ENCODE measurements around the gene FSTL4.

FSTL4 gene

DNA sequence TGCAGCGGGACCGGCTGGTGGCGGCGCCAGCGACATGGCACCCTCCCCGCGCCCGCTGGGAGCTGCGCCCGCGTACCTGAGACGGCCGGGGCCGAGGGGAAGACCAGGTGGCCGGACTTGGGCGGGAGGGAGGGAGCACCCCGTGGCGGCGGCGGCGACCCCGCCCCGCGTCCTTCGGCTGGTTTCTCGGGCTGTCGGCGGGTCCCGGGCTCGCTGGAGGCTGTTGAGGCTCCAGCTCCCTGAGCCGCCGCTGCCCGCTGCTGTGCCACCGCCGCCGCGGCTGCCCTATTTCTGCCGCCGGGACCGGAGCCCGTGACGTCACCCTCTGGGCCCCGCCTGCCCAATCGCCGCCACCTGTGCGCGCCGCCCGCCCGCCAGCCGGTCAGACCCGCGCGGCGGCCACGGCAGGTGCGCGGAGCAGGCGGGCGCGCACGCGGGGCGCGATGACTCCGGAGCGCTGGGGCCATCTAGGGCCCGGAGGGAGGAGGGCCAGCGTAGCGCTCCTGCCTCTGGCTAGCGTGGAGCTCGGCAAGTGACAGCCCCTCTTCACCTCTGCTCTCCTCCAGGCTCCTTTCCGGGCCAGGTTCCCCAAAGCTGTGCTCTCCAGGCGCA is at the start of gene FSTL4:
Gene FSTL4, minus strand, starts transcription at position 293 of the 612 bp plus-strand sequence.
- no peak for DNase-seq (ENCODE audit: low read depth, low spot score)

DNA sequence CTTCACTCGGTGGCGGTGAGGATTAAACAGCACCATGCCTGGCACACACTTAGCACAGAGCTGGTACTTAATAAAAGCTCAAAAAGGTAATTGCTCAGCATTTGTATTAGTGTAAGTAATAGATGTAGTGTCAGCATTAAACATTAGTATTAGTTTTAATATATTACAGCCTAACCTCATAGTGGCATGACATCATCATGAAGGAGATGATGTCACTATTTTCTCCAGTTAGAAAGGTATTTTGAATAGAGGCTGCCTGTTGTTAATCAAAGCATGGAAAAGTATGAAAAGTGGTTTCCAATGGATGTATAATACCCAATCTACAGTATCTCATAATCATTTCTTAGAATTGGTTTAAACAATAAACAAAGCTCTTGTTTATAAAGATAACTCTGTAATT is 49.0 kb upstream of the FSTL4 start:
- no peak for DNase-seq (ENCODE audit: low read depth, low spot score)

GRCh38 chr5:133658327-133658726 is 46.0 kb upstream of the FSTL4 start:
- no peak for DNase-seq (ENCODE audit: low read depth, low spot score)

DNA sequence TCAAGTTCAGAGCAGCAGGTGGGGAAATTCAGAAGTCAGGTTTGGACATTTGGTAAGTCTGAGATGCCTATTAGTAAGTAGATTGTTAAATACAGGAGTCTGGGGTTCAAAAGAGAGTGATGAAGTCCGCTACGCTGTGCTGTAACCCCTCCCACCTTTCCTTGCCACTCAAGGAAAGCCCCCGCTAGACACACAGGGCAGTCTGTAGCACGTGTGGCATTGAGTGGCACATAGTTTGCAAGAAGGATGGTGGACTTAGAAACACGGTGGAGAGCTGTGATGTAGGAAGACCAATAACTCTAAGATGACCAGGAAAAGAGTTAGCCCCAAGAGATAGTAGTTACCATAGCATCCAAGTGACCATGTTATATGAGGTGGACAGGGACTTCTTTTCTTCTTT is 44.7 kb upstream of the FSTL4 start:
- DNase-seq (ENCODE audit: low read depth, low spot score): no peak

DNA sequence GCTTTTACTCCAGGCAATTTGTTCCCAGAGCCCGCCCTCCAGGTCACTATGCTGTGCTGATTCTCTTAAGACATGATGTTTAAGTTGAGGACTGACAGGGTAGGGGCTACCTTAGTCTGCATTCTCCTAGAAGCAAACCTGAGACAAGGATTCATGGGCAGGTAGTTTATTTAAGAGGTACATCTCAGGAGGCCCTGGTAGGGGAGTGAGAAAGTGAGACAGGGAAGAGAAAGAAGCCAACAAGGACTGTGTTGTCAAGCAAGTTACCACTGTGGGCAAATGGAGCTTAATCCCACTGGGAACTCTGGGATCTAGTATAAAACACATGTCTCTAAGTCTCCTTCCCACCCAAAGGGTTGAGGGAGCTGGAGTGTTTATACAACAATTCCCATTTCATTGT is 43.6 kb upstream of the FSTL4 start:
- no peak for DNase-seq (ENCODE audit: low read depth, low spot score)

GRCh38 chr5:133653760-133654049 is 41.4 kb upstream of the FSTL4 start:
- no peak for DNase-seq (ENCODE audit: low read depth, low spot score)

DNA sequence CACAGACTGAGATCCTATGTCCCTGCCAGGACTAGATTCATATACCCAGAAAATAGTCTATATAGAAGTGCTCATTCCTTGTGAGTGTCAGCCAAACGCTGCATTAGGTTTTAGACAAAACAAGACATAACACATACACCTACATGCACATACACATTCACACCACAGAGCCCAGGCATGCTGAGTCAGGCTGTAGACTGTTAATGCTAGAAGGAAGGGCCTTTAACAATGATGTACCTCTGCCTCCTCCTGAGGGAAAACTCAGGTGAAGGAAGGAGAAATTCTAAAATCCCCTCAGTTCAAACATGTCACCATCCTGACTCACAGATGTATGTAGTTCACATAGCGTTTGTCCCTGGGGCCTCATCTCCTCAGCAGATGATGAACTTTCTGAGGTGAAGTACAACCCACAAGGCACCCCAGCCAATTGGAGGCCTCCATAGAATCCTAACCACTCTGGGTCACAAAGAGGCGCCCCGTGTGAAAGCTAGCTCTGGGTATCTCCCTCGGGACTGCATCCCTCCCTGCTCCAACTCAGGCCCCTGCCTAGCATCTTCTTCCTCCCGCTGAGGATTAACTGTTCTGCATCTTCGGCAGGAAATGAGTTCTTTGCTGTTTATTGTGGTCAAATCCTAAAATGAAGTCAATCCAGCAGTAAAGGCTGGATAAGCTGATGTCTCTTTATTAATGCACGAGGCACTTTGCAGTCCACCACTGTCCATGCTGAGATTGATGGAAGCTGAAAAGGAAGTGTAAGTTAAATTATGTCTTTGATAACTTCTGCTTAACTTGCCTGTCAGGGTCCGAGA is 40.8 kb upstream of the FSTL4 start:
- DNase-seq (ENCODE audit: low read depth, low spot score): no peak

GRCh38 chr5:133644000-133644865 is 31.9 kb upstream of the FSTL4 start:
- no peak for DNase-seq (ENCODE audit: low read depth, low spot score)

GRCh38 chr5:133643365-133643764 is 31.0 kb upstream of the FSTL4 start:
- no peak for DNase-seq (ENCODE audit: low read depth, low spot score)

DNA sequence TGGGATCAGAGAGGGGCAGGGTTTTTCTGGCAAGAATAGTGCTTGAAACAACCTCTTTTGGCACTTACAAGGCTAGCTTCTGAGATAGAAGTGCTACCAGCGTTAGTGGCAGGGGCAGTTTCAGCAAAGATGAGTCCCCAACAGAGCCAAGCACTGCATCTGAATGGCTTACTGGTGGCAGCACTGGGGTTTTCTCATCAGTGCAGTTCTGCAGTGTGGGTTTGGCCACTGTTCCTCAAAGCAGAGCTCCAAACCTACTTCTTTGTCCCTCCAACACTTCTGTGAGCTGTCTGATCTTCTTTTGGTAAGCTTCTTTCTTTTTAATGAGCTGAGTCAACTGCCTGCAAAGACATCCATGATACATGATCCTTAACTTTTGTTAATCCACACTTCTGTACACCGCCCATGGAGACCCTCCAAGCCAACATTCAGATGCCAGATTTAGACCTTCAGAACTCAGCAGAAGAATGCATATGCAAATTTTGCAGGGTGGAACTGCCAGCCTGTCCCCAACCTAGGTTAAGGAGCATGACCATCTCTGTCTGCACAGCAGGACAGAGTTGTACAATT is 29.9 kb upstream of the FSTL4 start:
- no peak for DNase-seq (ENCODE audit: low read depth, low spot score)

DNA sequence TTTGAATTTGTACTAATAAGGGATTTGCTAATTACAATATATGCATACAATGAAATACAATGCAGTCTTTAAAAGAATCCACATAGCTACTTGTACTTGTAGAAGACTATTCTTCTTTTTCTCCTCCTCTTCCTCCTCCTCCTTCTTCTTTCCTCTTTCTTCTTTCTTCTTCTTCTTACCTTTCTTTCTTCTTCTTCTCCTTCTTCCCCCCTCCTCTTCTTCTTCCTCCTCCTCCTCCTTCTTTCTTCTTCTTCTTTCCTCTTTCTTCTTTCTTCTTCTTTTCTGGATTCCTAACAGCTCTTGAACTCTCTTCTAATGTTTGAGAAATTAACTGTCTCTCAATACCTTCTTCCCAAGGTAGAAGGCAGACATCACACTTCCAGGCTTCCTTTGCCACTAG is 29.3 kb upstream of the FSTL4 start:
- no peak for DNase-seq (ENCODE audit: low read depth, low spot score)

DNA sequence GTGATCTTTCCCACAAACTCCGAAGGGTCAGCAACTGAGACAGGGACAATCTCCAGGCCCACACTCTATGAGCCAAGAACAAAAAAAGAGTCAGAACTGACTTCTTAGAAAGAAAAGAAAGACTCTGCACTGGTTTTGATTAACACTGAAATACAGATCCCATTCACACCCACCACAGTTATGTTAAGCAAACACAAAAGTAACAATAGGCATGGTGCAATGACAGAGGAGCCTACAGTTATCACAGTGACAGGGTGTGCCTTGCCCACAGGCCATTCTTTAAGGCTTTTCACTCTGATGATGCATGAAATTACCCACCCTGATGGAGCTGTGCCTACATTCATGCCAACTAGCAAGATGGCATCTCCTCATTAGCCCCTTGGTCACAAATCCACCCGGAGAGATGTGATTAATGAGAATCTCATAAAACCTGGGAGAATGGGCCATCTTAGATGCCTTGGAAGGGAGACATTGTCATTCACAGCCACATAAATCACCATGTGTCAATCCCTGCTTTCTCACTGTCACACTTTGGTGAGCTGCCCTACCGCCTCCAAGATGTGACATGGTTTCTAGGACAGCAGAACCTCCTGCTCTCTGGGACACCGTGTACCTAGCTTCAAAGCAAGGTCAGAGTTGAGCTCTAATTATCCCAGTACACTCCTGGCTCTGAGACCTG is 27.6 kb upstream of the FSTL4 start:
- no peak for DNase-seq (ENCODE audit: low read depth, low spot score)

- no peak for DNase-seq (ENCODE audit: low read depth, low spot score)
Measured at GRCh38 chr5:133638436-133638835, 26.1 kb upstream of the FSTL4 start.

- DNase-seq (ENCODE audit: low read depth, low spot score): no peak
Measured at GRCh38 chr5:133637206-133637605, 24.9 kb upstream of the FSTL4 start.

DNA sequence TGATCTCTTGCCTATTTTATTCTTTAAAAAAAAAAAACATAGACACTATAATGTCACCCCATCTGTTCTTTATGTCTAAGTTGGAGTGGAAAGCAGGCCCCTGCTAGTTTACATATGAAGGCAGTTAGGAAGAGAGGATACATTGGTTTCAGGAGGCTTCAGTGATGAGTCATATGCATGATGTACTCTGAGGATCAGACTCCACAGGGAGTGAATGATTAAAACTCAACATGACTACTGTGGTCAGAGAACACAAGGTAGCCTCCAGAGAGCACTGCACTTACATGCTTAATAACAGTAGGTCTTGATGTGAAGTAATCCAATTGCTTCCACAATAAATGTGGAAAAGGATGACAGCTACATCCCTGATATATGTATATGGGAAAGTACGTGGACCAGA is 22.7 kb upstream of the FSTL4 start:
- DNase-seq (ENCODE audit: low read depth, low spot score): peak; percentile 40

DNA sequence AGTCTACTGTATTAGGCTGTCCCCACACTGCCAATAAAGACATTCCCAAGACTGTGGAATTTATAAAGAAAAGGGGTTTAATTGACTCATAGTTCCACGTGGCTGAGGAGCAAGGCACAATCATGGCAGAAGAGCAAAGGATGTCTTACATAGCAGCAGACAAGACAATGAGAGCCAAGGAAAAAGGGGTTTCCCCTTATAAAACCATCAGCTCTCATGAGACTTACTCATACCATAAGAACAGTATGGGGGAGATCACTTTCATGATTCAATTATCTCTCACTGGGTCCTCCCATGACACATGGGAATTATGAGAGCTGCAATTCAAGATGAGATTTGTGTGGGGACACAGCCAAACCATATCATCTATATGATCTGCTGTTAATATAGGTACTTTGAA is 14.8 kb upstream of the FSTL4 start:
- DNase-seq (ENCODE audit: low read depth, low spot score): no peak

DNA sequence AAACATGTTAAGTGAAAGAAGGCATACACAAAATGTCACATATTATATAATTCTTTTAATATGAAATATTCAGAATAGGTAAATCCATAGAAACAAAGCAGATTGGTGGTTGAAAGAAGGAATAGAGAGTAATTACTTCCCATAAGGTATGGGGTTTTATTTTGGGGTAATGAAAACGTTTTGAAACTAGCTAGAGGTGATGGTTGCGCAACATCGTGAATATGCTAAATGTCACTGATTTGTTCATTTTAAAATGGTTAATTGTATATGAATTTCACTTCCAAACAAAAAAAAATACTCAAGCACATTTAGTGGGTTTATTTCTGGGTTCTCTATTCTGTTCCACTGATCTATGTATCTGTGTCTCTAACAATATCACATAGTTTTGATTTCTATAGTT is 12.0 kb upstream of the FSTL4 start:
- no peak for DNase-seq (ENCODE audit: low read depth, low spot score)

DNA sequence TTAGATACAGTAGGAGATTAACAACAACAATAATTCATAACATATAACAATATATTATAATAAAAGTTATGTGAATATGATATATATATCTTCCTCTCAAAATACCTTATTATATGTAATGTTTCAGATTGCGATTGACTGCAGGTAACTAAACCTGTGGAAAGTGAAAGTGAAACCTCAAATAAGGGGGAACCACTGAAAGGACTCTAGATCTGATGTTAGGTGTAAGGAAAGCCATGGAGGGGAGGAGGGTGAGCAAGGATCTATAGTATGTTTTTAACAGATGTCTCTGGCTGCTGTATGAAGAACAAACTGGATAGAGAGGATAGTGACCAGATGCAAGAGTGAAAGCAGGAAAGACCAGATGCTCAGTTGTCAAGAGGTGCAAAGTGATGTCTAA is 5.8 kb upstream of the FSTL4 start:
- no peak for DNase-seq (ENCODE audit: low read depth, low spot score)

DNA sequence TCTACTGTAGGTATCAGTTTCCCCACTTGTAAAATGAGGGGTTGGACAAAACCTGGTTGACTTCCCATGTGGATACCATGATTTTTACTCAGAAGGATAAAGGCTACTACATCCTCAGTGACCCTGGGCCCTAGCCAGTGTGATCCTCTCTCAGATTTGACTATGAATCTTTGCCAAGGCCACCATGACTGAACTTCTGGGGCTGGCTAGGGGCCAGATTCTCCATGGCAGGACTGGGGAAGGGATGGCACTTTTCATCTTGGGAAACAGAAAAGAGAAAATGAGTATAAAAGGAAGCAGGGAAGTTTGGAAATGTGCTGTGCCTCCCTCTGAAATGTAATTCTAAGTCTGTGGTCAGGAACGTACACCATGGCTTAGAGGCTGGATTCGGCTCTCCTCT is 1.4 kb upstream of the FSTL4 start:
- no peak for DNase-seq (ENCODE audit: low read depth, low spot score)

DNA sequence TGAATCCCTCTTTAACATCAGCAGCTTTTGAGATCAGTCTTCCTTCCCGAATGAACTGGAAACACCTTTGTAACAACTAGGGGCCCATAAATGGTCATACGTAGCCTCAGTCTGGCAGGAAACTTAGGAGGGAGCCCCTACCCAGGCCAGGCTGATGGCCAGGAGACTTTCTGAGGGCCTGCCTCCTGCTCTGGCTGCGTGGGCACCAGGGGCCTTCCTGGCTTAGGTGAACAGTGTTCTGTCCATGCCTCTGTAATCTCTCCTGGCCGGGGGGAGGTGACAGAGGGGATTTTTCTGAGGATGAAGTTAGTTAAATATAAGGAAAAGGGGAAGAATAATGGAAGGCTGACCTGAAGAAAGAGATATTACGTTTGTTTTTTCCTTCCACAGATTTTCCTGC is 843 bp upstream of the FSTL4 start:
- DNase-seq (ENCODE audit: low read depth, low spot score): no peak

DNA sequence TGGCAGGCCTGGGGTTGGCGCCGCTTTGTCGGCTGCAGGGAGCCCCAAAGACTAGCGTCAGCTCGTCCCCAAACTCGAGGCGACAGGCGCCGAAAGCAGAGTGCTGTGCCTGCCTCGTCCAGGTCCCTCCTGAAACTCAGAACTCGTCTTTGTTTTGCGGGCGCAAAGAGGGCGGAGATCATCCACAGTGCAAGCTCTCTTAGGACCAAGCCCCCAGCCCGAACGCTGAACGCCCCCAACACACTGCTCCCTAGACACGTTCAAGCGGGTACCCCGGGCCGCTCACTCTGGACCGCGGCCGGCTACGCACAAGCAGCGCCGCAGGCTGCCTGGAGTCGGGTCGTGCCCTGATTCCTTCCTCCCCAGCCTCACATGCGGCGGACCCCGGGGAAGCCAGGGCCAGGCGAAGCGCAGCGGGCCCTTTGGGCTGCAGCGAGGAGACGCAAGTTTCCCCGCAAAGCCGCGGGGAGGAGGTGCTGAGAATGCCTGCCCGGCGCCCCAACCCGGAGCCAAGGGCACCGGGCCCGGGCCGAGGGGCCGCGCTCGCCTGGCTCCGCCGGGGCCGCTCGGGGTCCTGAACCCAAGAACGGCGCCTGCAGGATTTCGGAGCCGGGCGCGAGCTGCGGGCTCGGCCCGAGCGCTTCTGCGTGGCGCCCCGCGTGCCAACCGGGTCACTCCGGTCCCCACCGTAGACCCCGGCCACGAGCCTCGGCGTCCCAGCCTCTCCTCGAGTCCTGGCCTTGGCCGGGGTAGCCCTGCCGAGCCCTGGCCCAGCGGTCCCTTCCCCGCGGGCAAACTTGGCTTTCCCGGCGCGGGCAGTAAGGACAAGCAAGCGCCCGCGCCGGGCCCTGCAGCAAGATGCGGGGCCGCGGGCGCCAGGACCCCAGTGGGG is 738 bp downstream of the FSTL4 start:
- DNase-seq (ENCODE audit: low read depth, low spot score): no peak
